Measurements from ENCODE around the gene ADAMTS10. TPM values are rescaled to one million over a fixed set of nuclear protein-coding genes. Genes with fewer than 3 reads are reported as not detected.

Gene ADAMTS10
- total and polyA plus RNA-seq, 2 of the 8 experiments (the other 6 are each of a cell fraction or from before 2014, with no cell fraction given) = 6.9 to 17.4 TPM

DNA sequence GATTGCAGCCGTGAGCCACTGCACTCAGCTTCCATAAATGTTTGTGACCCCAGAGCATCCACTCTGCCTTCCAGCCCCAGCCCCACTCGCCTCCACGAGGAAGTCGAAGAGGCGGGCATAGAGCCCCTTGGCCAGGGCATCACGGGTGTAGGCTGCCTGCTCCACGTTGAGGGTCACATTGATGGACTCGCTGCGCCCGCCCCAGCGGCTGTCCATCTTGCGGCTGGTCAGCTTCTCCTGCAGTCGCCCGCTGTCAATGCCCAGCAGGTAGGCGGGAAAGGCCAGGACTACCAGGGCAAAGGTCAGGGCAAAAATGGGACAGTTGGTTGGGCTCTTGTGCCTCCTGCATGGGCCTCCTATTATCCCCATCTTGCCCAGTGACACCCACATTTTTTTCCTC, 60.4 kb downstream of the ADAMTS10 start (continued):
- TF ChIP-seq, protein P1, sequence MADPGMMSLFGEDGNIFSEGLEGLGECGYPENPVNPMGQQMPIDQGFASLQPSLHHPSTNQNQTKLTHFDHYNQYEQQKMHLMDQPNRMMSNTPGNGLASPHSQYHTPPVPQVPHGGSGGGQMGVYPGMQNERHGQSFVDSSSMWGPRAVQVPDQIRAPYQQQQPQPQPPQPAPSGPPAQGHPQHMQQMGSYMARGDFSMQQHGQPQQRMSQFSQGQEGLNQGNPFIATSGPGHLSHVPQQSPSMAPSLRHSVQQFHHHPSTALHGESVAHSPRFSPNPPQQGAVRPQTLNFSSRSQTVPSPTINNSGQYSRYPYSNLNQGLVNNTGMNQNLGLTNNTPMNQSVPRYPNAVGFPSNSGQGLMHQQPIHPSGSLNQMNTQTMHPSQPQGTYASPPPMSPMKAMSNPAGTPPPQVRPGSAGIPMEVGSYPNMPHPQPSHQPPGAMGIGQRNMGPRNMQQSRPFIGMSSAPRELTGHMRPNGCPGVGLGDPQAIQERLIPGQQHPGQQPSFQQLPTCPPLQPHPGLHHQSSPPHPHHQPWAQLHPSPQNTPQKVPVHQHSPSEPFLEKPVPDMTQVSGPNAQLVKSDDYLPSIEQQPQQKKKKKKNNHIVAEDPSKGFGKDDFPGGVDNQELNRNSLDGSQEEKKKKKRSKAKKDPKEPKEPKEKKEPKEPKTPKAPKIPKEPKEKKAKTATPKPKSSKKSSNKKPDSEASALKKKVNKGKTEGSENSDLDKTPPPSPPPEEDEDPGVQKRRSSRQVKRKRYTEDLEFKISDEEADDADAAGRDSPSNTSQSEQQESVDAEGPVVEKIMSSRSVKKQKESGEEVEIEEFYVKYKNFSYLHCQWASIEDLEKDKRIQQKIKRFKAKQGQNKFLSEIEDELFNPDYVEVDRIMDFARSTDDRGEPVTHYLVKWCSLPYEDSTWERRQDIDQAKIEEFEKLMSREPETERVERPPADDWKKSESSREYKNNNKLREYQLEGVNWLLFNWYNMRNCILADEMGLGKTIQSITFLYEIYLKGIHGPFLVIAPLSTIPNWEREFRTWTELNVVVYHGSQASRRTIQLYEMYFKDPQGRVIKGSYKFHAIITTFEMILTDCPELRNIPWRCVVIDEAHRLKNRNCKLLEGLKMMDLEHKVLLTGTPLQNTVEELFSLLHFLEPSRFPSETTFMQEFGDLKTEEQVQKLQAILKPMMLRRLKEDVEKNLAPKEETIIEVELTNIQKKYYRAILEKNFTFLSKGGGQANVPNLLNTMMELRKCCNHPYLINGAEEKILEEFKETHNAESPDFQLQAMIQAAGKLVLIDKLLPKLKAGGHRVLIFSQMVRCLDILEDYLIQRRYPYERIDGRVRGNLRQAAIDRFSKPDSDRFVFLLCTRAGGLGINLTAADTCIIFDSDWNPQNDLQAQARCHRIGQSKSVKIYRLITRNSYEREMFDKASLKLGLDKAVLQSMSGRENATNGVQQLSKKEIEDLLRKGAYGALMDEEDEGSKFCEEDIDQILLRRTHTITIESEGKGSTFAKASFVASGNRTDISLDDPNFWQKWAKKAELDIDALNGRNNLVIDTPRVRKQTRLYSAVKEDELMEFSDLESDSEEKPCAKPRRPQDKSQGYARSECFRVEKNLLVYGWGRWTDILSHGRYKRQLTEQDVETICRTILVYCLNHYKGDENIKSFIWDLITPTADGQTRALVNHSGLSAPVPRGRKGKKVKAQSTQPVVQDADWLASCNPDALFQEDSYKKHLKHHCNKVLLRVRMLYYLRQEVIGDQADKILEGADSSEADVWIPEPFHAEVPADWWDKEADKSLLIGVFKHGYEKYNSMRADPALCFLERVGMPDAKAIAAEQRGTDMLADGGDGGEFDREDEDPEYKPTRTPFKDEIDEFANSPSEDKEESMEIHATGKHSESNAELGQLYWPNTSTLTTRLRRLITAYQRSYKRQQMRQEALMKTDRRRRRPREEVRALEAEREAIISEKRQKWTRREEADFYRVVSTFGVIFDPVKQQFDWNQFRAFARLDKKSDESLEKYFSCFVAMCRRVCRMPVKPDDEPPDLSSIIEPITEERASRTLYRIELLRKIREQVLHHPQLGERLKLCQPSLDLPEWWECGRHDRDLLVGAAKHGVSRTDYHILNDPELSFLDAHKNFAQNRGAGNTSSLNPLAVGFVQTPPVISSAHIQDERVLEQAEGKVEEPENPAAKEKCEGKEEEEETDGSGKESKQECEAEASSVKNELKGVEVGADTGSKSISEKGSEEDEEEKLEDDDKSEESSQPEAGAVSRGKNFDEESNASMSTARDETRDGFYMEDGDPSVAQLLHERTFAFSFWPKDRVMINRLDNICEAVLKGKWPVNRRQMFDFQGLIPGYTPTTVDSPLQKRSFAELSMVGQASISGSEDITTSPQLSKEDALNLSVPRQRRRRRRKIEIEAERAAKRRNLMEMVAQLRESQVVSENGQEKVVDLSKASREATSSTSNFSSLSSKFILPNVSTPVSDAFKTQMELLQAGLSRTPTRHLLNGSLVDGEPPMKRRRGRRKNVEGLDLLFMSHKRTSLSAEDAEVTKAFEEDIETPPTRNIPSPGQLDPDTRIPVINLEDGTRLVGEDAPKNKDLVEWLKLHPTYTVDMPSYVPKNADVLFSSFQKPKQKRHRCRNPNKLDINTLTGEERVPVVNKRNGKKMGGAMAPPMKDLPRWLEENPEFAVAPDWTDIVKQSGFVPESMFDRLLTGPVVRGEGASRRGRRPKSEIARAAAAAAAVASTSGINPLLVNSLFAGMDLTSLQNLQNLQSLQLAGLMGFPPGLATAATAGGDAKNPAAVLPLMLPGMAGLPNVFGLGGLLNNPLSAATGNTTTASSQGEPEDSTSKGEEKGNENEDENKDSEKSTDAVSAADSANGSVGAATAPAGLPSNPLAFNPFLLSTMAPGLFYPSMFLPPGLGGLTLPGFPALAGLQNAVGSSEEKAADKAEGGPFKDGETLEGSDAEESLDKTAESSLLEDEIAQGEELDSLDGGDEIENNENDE (IDR thresholded peaks at IDR 0.05; ENCODE audit: insufficient replicate concordance, low read length) = no peak
- TF ChIP-seq SAP30 (IDR thresholded peaks at IDR 0.05; ENCODE audit: insufficient read depth, insufficient replicate concordance, low read length) = no peak
- TF ChIP-seq, protein P2, sequence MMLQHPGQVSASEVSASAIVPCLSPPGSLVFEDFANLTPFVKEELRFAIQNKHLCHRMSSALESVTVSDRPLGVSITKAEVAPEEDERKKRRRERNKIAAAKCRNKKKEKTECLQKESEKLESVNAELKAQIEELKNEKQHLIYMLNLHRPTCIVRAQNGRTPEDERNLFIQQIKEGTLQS (IDR thresholded peaks at IDR 0.05; ENCODE audit: insufficient read depth, low read depth, low read length) = no peak
- TF ChIP-seq, protein P3, sequence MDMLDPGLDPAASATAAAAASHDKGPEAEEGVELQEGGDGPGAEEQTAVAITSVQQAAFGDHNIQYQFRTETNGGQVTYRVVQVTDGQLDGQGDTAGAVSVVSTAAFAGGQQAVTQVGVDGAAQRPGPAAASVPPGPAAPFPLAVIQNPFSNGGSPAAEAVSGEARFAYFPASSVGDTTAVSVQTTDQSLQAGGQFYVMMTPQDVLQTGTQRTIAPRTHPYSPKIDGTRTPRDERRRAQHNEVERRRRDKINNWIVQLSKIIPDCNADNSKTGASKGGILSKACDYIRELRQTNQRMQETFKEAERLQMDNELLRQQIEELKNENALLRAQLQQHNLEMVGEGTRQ (IDR thresholded peaks at IDR 0.05; ENCODE audit: low read length) = no peak
- TF ChIP-seq RXRA (IDR thresholded peaks at IDR 0.05; ENCODE audit: insufficient read depth, low read depth, low read length) = no peak
- no peak for TF ChIP-seq EP300 (IDR thresholded peaks at IDR 0.05; ENCODE audit: borderline replicate concordance in 1 of 2, low read depth in 2 of 2, low read length in 2 of 2)
